Tibial nerve (tissue), 4 donors: Measurements from ENCODE around the gene BCAS1. TPM values are rescaled to one million over a fixed set of nuclear protein-coding genes. Genes with fewer than 3 reads are reported as not detected.

Experiments used
- DNase-seq, 2 donors: peaks; one replicate each; pipeline ENCODE4 v3.0.0-alpha.2; 2019; ENCODE audit warnings: low spot score in 2 of 2
- H3K27ac ChIP-seq, 4 donors: fragments of 200-600 bp; sonication (generic) in 3 of 4; one replicate each; pipeline ENCODE4 v1.5.1; 2017 to 2019; ENCODE audit warnings: mild to moderate bottlenecking in 1 of 4
- H3K27me3 ChIP-seq, 2 donors: fragments of 200-600 bp; sonication (generic) in 1 of 2; one replicate each; pipeline versions ENCODE4 v1.5.1 to v1.6.0; 2017 to 2019
- H3K36me3 ChIP-seq, 3 donors: fragments of 200-600 bp; sonication (generic); one replicate each; pipeline ENCODE4 v1.5.1; 2018 to 2019
- H3K4me1 ChIP-seq, 4 donors: fragments of 200-600 bp; sonication (generic) in 3 of 4; one replicate each; pipeline ENCODE4 v1.5.1; 2017 to 2019
- H3K4me3 ChIP-seq, 4 donors: fragments of 200-600 bp; sonication (generic) in 3 of 4; one replicate each; pipeline ENCODE4 v1.5.1; 2017 to 2019; ENCODE audit warnings: mild to moderate bottlenecking in 1 of 4, moderate library complexity in 1 of 4
- H3K9me3 ChIP-seq, 4 donors: fragments of 200-600 bp; sonication (generic) in 3 of 4; one replicate each; pipeline ENCODE4 v1.5.1; 2017 to 2019
- EP300 ChIP-seq, 2 donors: sonication (generic); formaldehyde crosslinking; IDR thresholded peaks; one replicate each; pipeline ENCODE4 v1.6.1; 2017; ENCODE audit warnings: antibody characterized with exemption in 2 of 2, mild to moderate bottlenecking in 1 of 2
- POLR2A ChIP-seq, 2 donors: fragments of 450-650 bp; IDR thresholded peaks; one replicate each; pipeline ENCODE4 v1.6.1; 2017; ENCODE audit warnings: antibody characterized with exemption in 2 of 2, mild to moderate bottlenecking in 2 of 2, moderate library complexity in 2 of 2
- WGBS, 2 donors: methylation state at CpG; one replicate each; pipeline ENCODE4 v1.1.5; 2018; 5-methylcytosine and 5-hydroxymethylcytosine counted together
- total RNA-seq, 4 donors: library from RNA; depleted of rRNA; stranded (reverse); fragments of >200 nt; gene quantifications; one replicate each; pipeline ENCODE4 v1.1.0, GENCODE V29; 2016
- TF ChIP-seq, protein P1 (sequence below), 5 experiments: fragments of 200-600 bp in 3 of 5; fragments of 450-650 bp in 2 of 5; sonication (generic) in 3 of 5; IDR thresholded peaks; one replicate each; pipeline ENCODE4 v1.5.1; 2016 to 2019; ENCODE audit warnings: antibody characterized with exemption in 5 of 5, mild to moderate bottlenecking in 3 of 5, moderate library complexity in 2 of 5

The BCAS1 gene
- total RNA-seq, 4 donors from 2014 or later, result 34.8 to 59.6 (median 47.1) TPM

DNA sequence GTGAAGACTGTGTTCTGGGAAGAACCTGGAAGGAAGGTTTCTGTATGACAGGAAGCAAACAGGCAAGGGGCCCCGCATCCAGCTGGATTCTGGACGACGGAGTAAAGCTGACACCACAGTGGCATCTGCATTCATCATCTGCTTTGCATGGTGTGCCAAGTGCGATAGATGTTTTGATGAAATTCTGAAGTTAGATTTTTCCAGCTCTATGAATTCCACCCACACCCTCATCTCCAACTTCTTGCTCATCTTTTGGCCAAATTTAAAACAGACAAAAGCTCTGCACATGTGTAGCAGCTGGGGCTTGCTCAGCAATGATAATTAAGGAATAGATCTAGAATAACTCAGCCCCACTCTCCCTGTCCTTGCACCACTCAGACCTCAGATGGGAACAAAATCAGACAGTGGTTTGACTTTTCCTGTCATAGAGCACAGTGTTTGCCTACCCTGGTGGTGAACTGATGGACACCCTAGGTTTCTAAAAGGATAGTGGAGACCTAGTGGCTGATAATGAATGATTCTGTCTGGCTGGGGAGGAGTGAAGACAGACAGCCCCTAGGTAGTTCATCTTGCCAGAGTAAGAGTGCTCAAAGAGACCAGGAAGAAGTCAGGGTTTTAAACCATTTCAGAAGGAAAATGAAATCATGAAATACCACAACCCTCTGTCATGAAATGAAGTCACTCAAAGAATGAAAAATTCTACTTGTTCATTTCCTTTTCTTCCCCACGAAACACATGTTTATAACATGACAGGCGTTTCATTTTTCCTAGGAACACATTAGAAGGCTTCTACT, 85.8 kb downstream of the BCAS1 start:
- DNase-seq, result no peak
- peak overlapping the region in 1 of 4 donors; percentile 28 for H3K27ac ChIP-seq
- no peak for TF ChIP-seq EP300 (IDR thresholded peaks at IDR 0.05)
- TF ChIP-seq, protein P1, sequence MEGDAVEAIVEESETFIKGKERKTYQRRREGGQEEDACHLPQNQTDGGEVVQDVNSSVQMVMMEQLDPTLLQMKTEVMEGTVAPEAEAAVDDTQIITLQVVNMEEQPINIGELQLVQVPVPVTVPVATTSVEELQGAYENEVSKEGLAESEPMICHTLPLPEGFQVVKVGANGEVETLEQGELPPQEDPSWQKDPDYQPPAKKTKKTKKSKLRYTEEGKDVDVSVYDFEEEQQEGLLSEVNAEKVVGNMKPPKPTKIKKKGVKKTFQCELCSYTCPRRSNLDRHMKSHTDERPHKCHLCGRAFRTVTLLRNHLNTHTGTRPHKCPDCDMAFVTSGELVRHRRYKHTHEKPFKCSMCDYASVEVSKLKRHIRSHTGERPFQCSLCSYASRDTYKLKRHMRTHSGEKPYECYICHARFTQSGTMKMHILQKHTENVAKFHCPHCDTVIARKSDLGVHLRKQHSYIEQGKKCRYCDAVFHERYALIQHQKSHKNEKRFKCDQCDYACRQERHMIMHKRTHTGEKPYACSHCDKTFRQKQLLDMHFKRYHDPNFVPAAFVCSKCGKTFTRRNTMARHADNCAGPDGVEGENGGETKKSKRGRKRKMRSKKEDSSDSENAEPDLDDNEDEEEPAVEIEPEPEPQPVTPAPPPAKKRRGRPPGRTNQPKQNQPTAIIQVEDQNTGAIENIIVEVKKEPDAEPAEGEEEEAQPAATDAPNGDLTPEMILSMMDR (IDR thresholded peaks at IDR 0.05), result no peak
- TF ChIP-seq POLR2A (IDR thresholded peaks at IDR 0.05), result no peak

GRCh38 chr20:53983401-53983800, 87.0 kb downstream of the BCAS1 start:
- DNase-seq, result no peak
- Histone ChIP-seq H3K27me3 (no peaks in the 10 kb centered on the region), H3K27ac (no peak overlapping the region), H3K4me1 (peaks cover 0 to 8% (median 0%) of the 10 kb centered on the region in 4 donors), H3K36me3 (no peaks in the 10 kb centered on the region), H3K4me3 (no peak overlapping the region), H3K9me3 (no peaks in the 10 kb centered on the region)
- 91 to 94% methylated on average over 3 of the region's 3 CpGs for WGBS, 2 donors
- TF ChIP-seq POLR2A (IDR thresholded peaks at IDR 0.05) (no peak), EP300 (IDR thresholded peaks at IDR 0.05) (no peak)
- TF ChIP-seq, protein P1 (IDR thresholded peaks at IDR 0.05), result no peak

More for the DNA sequence above, 85.8 kb downstream of the BCAS1 start:
- Histone ChIP-seq H3K27me3 (no peaks in the 10 kb centered on the region), H3K9me3 (no peaks in the 10 kb centered on the region), H3K36me3 (no peaks in the 10 kb centered on the region), H3K4me3 (no peak overlapping the region), H3K4me1 (peaks cover 0 to 8% (median 0%) of the 10 kb centered on the region in 4 donors)
- 48 to 55% methylated on average over 6 of the region's 6 CpGs for WGBS, 2 donors

- no peaks in the 10 kb centered on the region for H3K27me3 ChIP-seq
- DNase-seq, result no peak
- H3K9me3 ChIP-seq, result no peaks in the 10 kb centered on the region
- H3K36me3 ChIP-seq, result no peaks in the 10 kb centered on the region
- H3K27ac ChIP-seq, result no peak overlapping the region
- H3K4me3 ChIP-seq, result no peak overlapping the region
- TF ChIP-seq, protein P1 (IDR thresholded peaks at IDR 0.05), result no peak
- TF ChIP-seq EP300 (IDR thresholded peaks at IDR 0.05), result no peak
- no peak for TF ChIP-seq POLR2A (IDR thresholded peaks at IDR 0.05)
- H3K4me1 ChIP-seq, result peaks cover 0 to 8% (median 0%) of the 10 kb centered on the region in 4 donors
- 39 to 54% methylated on average over 2 of the region's 2 CpGs for WGBS, 2 donors
These were observed 87.8 kb downstream of the BCAS1 start for GRCh38 chr20:53982624-53983023.

GRCh38 chr20:53981752-53982437, 88.5 kb downstream of the BCAS1 start:
- Histone ChIP-seq H3K27ac (no peak overlapping the region), H3K4me3 (no peak overlapping the region), H3K9me3 (no peaks in the 10 kb centered on the region), H3K36me3 (no peaks in the 10 kb centered on the region), H3K4me1 (peaks cover 0 to 8% (median 0%) of the 10 kb centered on the region in 4 donors), H3K27me3 (no peaks in the 10 kb centered on the region)
- no peak for DNase-seq
- whole genome bisulfite sequencing, 2 donors, result 65 to 70% methylated on average over 4 of the region's 4 CpGs
- TF ChIP-seq EP300 (IDR thresholded peaks at IDR 0.05) (no peak), POLR2A (IDR thresholded peaks at IDR 0.05) (no peak)
- TF ChIP-seq, protein P1 (IDR thresholded peaks at IDR 0.05), result no peak

DNA sequence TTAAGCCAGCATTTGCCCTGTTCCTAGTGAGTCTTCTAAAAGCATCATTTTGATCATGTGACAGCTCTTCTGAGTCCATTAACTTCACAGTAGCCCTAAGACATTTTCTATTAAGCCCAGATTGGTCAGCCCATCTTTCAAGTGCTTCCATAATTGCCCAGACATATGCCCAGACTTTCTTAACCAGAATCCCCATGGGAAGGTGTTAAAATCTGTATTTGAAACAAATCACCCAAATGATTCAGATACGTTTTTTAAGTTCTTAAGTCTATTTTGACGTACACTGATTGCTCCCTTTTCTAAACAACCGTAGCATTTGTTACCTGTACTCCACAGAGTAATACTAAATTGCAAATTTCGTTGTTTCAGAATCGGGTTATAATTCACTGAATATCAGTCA, 89.3 kb downstream of the BCAS1 start:
- H3K4me1 ChIP-seq, result peaks cover 0 to 8% (median 0%) of the 10 kb centered on the region in 4 donors
- TF ChIP-seq EP300 (IDR thresholded peaks at IDR 0.05) (no peak), POLR2A (IDR thresholded peaks at IDR 0.05) (no peak)
- TF ChIP-seq, protein P1 (IDR thresholded peaks at IDR 0.05), result no peak
- H3K27ac ChIP-seq, result no peak overlapping the region
- H3K4me3 ChIP-seq, result no peak overlapping the region
- H3K27me3 ChIP-seq, result no peaks in the 10 kb centered on the region
- WGBS, 2 donors, result 91 to 97% methylated on average over 5 of the region's 5 CpGs
- H3K36me3 ChIP-seq, result no peaks in the 10 kb centered on the region
- H3K9me3 ChIP-seq, result no peaks in the 10 kb centered on the region
- DNase-seq, result no peak
